NCI-H1105 (cell line): ENCODE data around the gene ZNF432.

Experiments
- DNase-seq: peaks from one replicate; lab custom pipeline; 2025; lab: John Stamatoyannopoulos, UW

Gene ZNF432

DNA sequence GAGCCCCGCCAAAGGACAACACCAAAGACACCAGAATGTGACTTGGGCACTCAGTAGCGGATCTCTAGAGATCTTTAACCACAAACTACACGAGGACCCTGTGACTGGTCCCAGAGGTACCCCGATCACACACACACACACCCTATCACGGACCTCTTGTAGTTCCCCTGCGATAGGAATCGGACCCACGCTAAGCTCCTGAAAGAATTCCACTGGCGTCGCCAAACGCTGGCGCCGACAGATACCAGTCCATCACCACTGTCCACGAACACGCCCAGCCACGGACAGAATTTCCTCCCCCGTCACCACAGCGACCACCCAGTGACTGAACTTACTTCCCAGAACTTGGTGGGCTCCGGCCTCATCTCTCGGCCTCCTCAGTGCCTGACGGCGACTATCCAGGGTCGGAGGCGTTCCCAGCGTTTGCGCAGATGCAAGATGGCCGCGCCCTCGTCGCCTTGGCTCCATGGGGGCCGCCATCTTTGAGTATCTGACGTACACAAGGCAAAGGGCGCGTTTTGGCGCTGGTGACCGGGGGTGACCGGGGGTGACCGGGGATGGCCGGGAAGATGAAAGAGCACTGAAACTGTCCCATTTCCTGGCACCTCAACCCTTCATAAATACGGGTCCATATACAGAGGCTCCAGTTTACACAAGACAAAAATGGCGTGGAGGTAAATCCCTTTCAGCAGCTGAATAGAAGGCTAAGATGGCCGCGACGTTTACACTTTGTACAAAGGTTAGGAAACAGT, 40.7 kb downstream of the ZNF432 start, which contains the start of gene ZNF615:
Gene ZNF615, minus strand, starts transcription at position 406 of the 752 bp plus-strand sequence. CDS start 4,500 bp downstream, outside the sequence.
- DNase-seq: peak; percentile 90

DNA sequence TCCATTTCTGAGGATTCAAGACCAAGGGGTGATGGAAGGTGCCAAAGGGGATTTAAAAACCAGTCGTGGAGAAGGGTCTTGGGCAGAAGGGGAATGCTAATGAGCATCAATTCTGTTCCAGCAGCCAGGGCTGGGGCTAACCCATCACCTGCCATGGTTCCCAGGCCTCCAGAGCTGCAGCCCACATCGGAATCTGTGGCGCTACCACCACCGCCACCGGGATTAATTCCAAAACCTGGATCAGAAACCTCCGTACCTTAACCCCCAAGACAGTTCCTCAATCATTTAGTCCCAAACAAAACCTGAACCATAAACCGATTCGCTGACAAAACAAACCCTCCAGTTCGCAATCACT, 41.2 kb downstream of the ZNF432 start:
- DNase-seq: no peak

- no peak for DNase-seq
Measured at GRCh38 chr19:51994048-51994644, 54.5 kb downstream of the ZNF432 start.

DNA sequence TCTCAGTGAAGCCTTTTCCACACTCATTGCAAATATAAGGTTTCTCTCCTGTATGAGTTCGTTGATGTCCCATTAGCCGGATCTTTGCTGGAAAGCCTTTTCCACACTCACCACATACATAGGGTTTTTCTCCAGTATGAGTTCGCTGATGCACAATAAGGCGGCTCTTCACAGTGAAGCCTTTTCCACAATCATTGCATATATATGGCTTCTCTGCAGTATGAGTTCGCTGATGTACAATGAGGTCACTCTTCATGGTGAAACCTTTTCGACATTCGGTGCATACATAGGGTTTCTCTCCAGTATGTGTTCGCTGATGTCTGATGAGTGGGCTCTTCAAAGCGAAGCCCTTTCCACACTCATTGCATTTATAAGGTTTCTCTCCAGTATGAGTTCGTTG, 55.2 kb downstream of the ZNF432 start:
- no peak for DNase-seq

DNA sequence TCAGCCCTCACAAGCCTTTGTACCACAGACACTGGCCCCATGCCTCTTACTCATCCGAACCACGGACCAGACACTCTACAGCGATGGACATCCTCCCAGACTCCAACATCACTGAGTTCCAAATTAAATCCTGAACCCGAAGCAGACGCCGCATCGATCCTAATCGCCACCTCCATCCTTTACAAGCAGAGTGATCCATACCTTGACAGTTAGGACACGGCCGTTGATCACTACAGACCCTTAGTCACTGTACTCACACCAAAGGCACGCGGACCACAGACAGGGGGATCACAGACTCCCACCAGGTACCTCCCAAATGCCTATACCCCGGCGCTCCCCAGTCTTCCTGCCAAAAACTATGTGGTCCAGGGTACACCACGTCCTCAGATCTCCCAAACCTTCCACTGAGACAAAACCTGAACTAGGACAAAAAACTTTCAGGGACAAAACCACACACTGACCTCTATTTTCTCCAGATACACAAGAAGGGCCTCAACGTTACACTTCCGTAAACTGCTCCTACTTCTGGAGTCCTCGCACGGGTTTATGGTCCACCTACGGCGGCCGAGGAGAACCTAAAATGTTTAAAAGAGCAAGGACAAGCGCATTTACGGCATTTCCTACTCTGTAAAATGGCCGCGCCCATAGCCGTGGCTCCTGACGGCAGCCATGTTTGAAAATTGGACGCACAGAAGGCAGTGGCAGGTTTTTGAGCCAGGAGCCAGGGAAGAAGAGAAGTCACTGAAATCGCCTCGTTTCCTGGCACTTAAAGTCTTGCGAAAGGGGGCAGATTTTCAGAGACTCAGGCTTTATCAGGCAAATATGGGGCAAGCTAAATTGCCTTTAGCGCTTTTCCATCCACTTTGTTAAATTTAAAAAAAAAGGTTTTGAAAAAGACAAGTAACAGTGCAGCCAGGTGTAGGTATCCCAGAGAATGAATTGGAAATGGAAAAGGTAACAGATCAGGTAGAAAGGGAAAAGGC, 62.0 kb downstream of the ZNF432 start, which contains the start of gene ZNF350:
Gene ZNF350, minus strand, starts transcription at position 532 of the 983 bp plus-strand sequence. CDS start 12,480 bp downstream, outside the sequence.
- DNase-seq: peak; percentile 93

GRCh38 chr19:51983361-51983760, 65.3 kb downstream of the ZNF432 start:
- no peak for DNase-seq
